Mesenchymal stem cell (in vitro differentiated cells and primary cell): ENCODE measurements around the gene TLK2.

Source experiments
- DNase-seq: peaks from one replicate; pipeline ENCODE4 v3.0.0-alpha.2; 2013
- H2AFZ ChIP-seq: one replicate; pipeline ENCODE4 v1.6.1; 2013; ENCODE audit warnings: low read depth, mild to moderate bottlenecking, control low read depth, inconsistent platforms, low read length, moderate library complexity
- H2AK5ac ChIP-seq: 2 replicates; pipeline ENCODE4 v1.6.1; 2013; ENCODE audit warnings: low read length, moderate library complexity, mild to moderate bottlenecking, inconsistent platforms; ENCODE audit not compliant: severe bottlenecking
- H2BK120ac ChIP-seq: one replicate; pipeline ENCODE4 v1.6.1; 2013; ENCODE audit warnings: low read depth, mild to moderate bottlenecking, inconsistent platforms, low read length, moderate library complexity
- H2BK12ac ChIP-seq, 2 experiments: one replicate each; pipeline ENCODE4 v1.6.1; 2013; ENCODE audit warnings: inconsistent platforms in 2 of 2, low read length in 2 of 2, mild to moderate bottlenecking in 2 of 2, moderate library complexity in 2 of 2, control low read depth in 1 of 2
- H2BK15ac ChIP-seq: one replicate; pipeline ENCODE4 v1.6.1; 2013; ENCODE audit warnings: mild to moderate bottlenecking, low read depth, inconsistent platforms; ENCODE audit not compliant: poor library complexity, severe bottlenecking
- H2BK5ac ChIP-seq: 2 replicates; pipeline ENCODE4 v1.6.1; 2013; ENCODE audit warnings: low read depth, mild to moderate bottlenecking, low read length, control low read depth, inconsistent platforms; ENCODE audit not compliant: poor library complexity, severe bottlenecking
- H3K14ac ChIP-seq, 2 experiments: one replicate each; pipeline ENCODE4 v1.6.1; 2013; ENCODE audit warnings: inconsistent platforms in 2 of 2, low read length in 2 of 2, control low read depth in 1 of 2, mild to moderate bottlenecking in 1 of 2, moderate library complexity in 1 of 2
- H3K18ac ChIP-seq, 2 experiments: one replicate each; pipeline ENCODE4 v1.6.1; 2013; ENCODE audit warnings: inconsistent platforms in 2 of 2, low read length in 2 of 2, control low read depth in 1 of 2, low read depth in 1 of 2, mild to moderate bottlenecking in 1 of 2
- H3K23ac ChIP-seq, 2 experiments: one replicate each; pipeline ENCODE4 v1.6.1; 2013; ENCODE audit warnings: inconsistent platforms in 2 of 2, low read length in 2 of 2, mild to moderate bottlenecking in 2 of 2, moderate library complexity in 2 of 2, control low read depth in 1 of 2
- H3K27ac ChIP-seq: 2 replicates; pipeline ENCODE4 v1.5.1; 2013; ENCODE audit warnings: mild to moderate bottlenecking, moderate library complexity, low read length, control low read depth, inconsistent platforms; ENCODE audit not compliant: poor library complexity, severe bottlenecking
- H3K27me3 ChIP-seq, 2 experiments: 2 replicates each; pipeline versions ENCODE4 v1.6.1 to v1.7.0; 2013; ENCODE audit warnings: low read length in 2 of 2, mild to moderate bottlenecking in 2 of 2, moderate library complexity in 2 of 2, control low read depth in 1 of 2, inconsistent platforms in 1 of 2; ENCODE audit not compliant: control insufficient read depth in 1 of 2, insufficient read depth in 1 of 2
- H3K36me3 ChIP-seq, 2 experiments: 2 replicates each; pipeline versions ENCODE4 v1.6.1 to v1.7.0; 2013; ENCODE audit warnings: low read length in 2 of 2, control low read depth in 1 of 2, inconsistent platforms in 1 of 2, low read depth in 1 of 2, mild to moderate bottlenecking in 1 of 2; ENCODE audit not compliant: insufficient read depth in 2 of 2, control insufficient read depth in 1 of 2
- H3K4ac ChIP-seq, 2 experiments: one replicate each; pipeline ENCODE4 v1.6.1; 2013; ENCODE audit warnings: inconsistent platforms in 2 of 2, low read length in 2 of 2, mild to moderate bottlenecking in 2 of 2, moderate library complexity in 2 of 2, control low read depth in 1 of 2, low read depth in 1 of 2
- H3K4me1 ChIP-seq: 2 replicates; pipeline ENCODE4 v1.6.1; 2013; ENCODE audit warnings: low read depth, low read length, control low read depth; ENCODE audit not compliant: control insufficient read depth, insufficient read depth
- H3K4me2 ChIP-seq: 2 replicates; pipeline ENCODE4 v1.6.1; 2013; ENCODE audit warnings: low read length, mild to moderate bottlenecking, inconsistent platforms; ENCODE audit not compliant: poor library complexity, severe bottlenecking
- H3K4me3 ChIP-seq, 2 experiments: 2 replicates each; pipeline versions ENCODE4 v1.5.1 to v1.7.0; 2013; ENCODE audit warnings: low read length in 2 of 2, mild to moderate bottlenecking in 2 of 2, control low read depth in 1 of 2, low read depth in 1 of 2; ENCODE audit not compliant: insufficient read depth in 1 of 2
- H3K79me1 ChIP-seq: replicated peaks from 2 replicates; pipeline ENCODE4 v1.6.1; 2013; ENCODE audit warnings: mild to moderate bottlenecking, control low read depth, low read length, inconsistent platforms; ENCODE audit not compliant: poor library complexity, severe bottlenecking
- H3K9ac ChIP-seq: 2 replicates; pipeline ENCODE4 v1.7.0; 2013; ENCODE audit warnings: mild to moderate bottlenecking, low read length, moderate library complexity
- H3K9me3 ChIP-seq: 2 replicates; pipeline ENCODE4 v1.7.0; 2013; ENCODE audit warnings: mild to moderate bottlenecking, low read length; ENCODE audit not compliant: control insufficient read depth
- H4K8ac ChIP-seq: one replicate; pipeline ENCODE4 v1.6.1; 2013; ENCODE audit warnings: inconsistent platforms, mild to moderate bottlenecking, low read length, moderate library complexity
- H4K91ac ChIP-seq: one replicate; pipeline ENCODE4 v1.6.1; 2013; ENCODE audit warnings: mild to moderate bottlenecking, low read length, inconsistent platforms
- WGBS: methylation state at CpG from one replicate; pipeline ENCODE4 v1.1.7; 2013; ENCODE audit warnings: mixed read lengths; 5-methylcytosine and 5-hydroxymethylcytosine counted together

Gene TLK2

GRCh38 chr17:62618647-62619416, 140.2 kb downstream of the TLK2 start:
- Histone ChIP-seq H3K4me3 (no peak overlapping the region), H3K4ac (no peak overlapping the region), H2BK5ac (no peak overlapping the region)

DNA sequence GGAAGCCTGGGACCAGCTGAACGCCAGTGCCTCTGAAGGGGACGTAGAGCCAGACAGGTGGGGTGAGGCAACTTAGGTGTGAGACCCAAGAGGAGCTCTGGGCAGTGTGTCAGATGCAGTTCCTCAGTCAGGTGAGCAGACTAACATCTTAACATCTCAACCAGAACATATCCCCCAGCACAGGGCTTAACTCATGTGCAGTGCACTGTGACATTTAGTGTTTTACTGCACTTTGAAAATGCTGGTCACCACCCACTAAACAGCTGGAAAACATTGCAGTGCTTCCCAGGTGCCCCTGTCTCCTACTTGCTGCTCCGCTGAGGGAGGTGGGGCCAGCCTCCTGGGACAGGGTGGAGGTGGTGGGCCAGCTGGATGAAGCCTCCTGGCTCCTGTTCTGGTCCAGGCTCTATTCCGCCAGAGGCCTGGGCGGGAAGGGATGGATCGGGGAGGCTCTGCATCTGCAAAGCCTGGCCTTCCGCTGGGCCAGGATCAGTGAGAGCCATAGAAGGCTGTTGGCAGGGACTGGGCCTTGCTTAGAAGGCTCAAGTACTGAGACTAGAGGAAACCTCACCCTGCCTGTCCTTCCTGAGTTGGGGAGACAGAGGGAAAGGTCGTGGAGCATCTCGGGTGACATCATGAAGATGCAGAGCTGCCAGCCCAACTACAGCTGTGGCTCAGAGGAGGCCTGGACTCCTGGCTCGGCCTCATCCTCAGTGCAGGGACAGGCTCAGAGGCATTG, 141.0 kb downstream of the TLK2 start:
- peaks cover 9% of the 10 kb centered on the region for H3K79me1 ChIP-seq
- H3K36me3 ChIP-seq, result peaks cover 27 to 31% of the 10 kb centered on the region in 2 experiments
- no peak overlapping the region for H2BK120ac ChIP-seq
- no peak overlapping the region for H3K27ac ChIP-seq
- 95% methylated on average over 10 of the region's 10 CpGs for WGBS
- no peak overlapping the region for H2AK5ac ChIP-seq
- H3K4ac ChIP-seq, result no peak overlapping the region
- no peak overlapping the region for H3K4me3 ChIP-seq
- H4K8ac ChIP-seq, result no peak overlapping the region
- H3K27me3 ChIP-seq, result no peaks in the 10 kb centered on the region
- no peak overlapping the region for H2BK5ac ChIP-seq
- no peak overlapping the region for H3K23ac ChIP-seq
- DNase-seq, result no peak
- H2BK15ac ChIP-seq, result no peak overlapping the region
- H3K9ac ChIP-seq, result peak overlapping the region; percentile 11
- H3K9me3 ChIP-seq, result no peaks in the 10 kb centered on the region
- no peak overlapping the region for H3K4me2 ChIP-seq
- H2BK12ac ChIP-seq, result no peak overlapping the region
- H3K4me1 ChIP-seq, result peaks cover 25% of the 10 kb centered on the region
- H2AFZ ChIP-seq, result no peak overlapping the region
- no peak overlapping the region for H3K18ac ChIP-seq
- no peak overlapping the region for H3K14ac ChIP-seq
- H4K91ac ChIP-seq, result peak overlapping the region; percentile 1

More at GRCh38 chr17:62618647-62619416, 140.2 kb downstream of the TLK2 start:
- Histone ChIP-seq H2BK15ac (no peak overlapping the region), H4K8ac (no peak overlapping the region), H4K91ac (no peak overlapping the region), H3K18ac (no peak overlapping the region), H3K27ac (no peak overlapping the region), H2BK120ac (no peak overlapping the region), H3K14ac (no peak overlapping the region), H3K27me3 (no peaks in the 10 kb centered on the region), H3K36me3 (peaks cover 26 to 31% of the 10 kb centered on the region in 2 experiments), H3K9me3 (no peaks in the 10 kb centered on the region), H2BK12ac (peak overlapping the region in 1 of 2 experiments; percentile 6), H3K79me1 (peaks cover 9% of the 10 kb centered on the region), H3K4me2 (no peak overlapping the region), H2AK5ac (no peak overlapping the region), H2AFZ (no peak overlapping the region), H3K23ac (no peak overlapping the region), H3K4me1 (peaks cover 26% of the 10 kb centered on the region), H3K9ac (peak overlapping the region; percentile 11)
- 89% methylated on average over 17 of the region's 17 CpGs for WGBS
- no peak for DNase-seq

GRCh38 chr17:62621223-62621622, 142.6 kb downstream of the TLK2 start:
- H2BK12ac ChIP-seq, result no peak overlapping the region
- no peak overlapping the region for H2AK5ac ChIP-seq
- H2BK120ac ChIP-seq, result no peak overlapping the region
- no peak overlapping the region for H3K23ac ChIP-seq
- no peak overlapping the region for H3K4me3 ChIP-seq
- H3K9me3 ChIP-seq, result no peaks in the 10 kb centered on the region
- no peak overlapping the region for H3K4ac ChIP-seq
- H3K18ac ChIP-seq, result no peak overlapping the region
- peaks cover 6% of the 10 kb centered on the region for H3K79me1 ChIP-seq
- no peak overlapping the region for H2BK15ac ChIP-seq
- no peak overlapping the region for H4K91ac ChIP-seq
- WGBS, result 96% methylated on average over 11 of the region's 11 CpGs
- H3K27me3 ChIP-seq, result no peaks in the 10 kb centered on the region
- H2BK5ac ChIP-seq, result no peak overlapping the region
- H3K27ac ChIP-seq, result no peak overlapping the region
- H3K4me1 ChIP-seq, result peaks cover 27% of the 10 kb centered on the region
- H3K36me3 ChIP-seq, result peaks cover 25 to 38% of the 10 kb centered on the region in 2 experiments
- no peak overlapping the region for H4K8ac ChIP-seq
- DNase-seq, result no peak
- H3K9ac ChIP-seq, result no peak overlapping the region
- no peak overlapping the region for H3K14ac ChIP-seq
- no peak overlapping the region for H2AFZ ChIP-seq
- no peak overlapping the region for H3K4me2 ChIP-seq

DNA sequence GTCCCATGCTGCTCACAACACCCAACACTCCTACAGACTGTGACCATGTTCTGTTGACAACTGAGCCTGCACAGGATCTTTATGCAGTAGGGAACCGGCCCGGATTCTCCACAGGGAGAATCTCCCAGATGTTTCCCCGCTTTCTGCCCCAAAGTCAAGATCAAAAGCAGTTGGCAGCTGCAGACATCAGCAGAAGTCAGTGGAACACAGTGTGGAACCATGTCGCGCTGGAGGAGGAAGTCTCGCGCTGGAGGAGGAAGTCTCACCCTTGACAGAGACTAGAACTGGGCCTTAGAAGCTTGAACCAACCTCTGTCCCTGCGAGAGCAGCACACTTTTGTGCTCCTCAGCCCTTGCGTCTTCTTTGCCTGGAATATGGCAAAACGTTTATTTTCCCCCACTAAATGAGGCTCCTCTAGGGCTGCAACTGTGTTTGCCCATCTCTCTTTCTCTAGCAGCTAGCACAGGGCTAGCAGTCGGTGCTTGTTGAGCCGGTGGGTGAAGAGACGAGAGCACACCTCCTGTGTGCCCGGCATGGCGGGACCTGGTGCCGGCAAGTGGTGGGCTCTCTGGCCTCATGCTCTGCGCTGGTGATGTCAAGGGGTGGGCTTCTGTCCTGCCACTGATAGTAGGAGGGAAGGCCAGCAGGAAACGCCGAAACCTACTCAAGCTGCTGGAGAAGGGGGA, 146.7 kb downstream of the TLK2 start:
- Histone ChIP-seq H3K27ac (no peak overlapping the region), H2BK12ac (peak overlapping the region; percentile 45 to 75), H2BK15ac (no peak overlapping the region), H3K4me2 (no peak overlapping the region), H3K4me3 (no peak overlapping the region), H2AK5ac (no peak overlapping the region), H2AFZ (no peak overlapping the region), H3K9ac (no peak overlapping the region), H3K23ac (no peak overlapping the region), H3K14ac (no peak overlapping the region), H3K79me1 (peaks cover 3% of the 10 kb centered on the region), H3K27me3 (no peaks in the 10 kb centered on the region), H2BK120ac (no peak overlapping the region), H2BK5ac (no peak overlapping the region), H3K9me3 (no peaks in the 10 kb centered on the region), H3K36me3 (peaks cover 19 to 22% of the 10 kb centered on the region in 2 experiments), H3K18ac (peak overlapping the region; percentile 37 to 67), H3K4ac (no peak overlapping the region), H4K8ac (peak overlapping the region; percentile 7), H4K91ac (peak overlapping the region; percentile 23), H3K4me1 (peaks cover 24% of the 10 kb centered on the region)
- WGBS, result 94% methylated on average over 19 of the region's 19 CpGs
- no peak for DNase-seq
